Right lobe of liver (tissue), 4 donors: ENCODE results near the gene ABCC9.

Source experiments
- CTCF ChIP-seq, 4 donors: fragments of 200-600 bp in 3 of 4; fragments of 450-650 bp in 1 of 4; IDR thresholded peaks; one replicate each; pipeline versions ENCODE4 v1.5.1 to v1.8.0; 2016 to 2022; ENCODE audit warnings: antibody characterized with exemption in 4 of 4, mild to moderate bottlenecking in 2 of 4
- POLR2A ChIP-seq: fragments of 450-650 bp; IDR thresholded peaks from one replicate; pipeline ENCODE4 v1.6.1; 2017; ENCODE audit warnings: antibody characterized with exemption, mild to moderate bottlenecking
- donor health status: DM: no; HTN: no; CAD: no.
- donor health status: DM: no; HTN: no; CAD: no.
- donor health status: DM: no; HTN: yes; CAD: no.

GRCh38 chr12:21826618-21826910 lies 114.7 kb downstream of the ABCC9 start:
- TF ChIP-seq CTCF (IDR thresholded peaks at IDR 0.05), result no peak
- no peak for TF ChIP-seq POLR2A
